Measurements from ENCODE around the gene QRSL1. TPM values are rescaled to one million over a fixed set of nuclear protein-coding genes. Genes with fewer than 3 reads are reported as not detected.
A peak's percentile ranks its signal among the peaks of the same experiment; 100 is the strongest.

QRSL1 gene
- total and polyA plus RNA-seq, 2 of the 4 experiments (the other 2 are of a cell fraction): 6.1 to 10.9 TPM

- Histone ChIP-seq H4K5ac (ENCODE audit: low read depth, low read length) (no peak overlapping the region), H2AFZ (replicated peaks; ENCODE audit: low read length, poor library complexity) (no peak overlapping the region), H2BK15ac (ENCODE audit: low read depth, low read length) (no peak overlapping the region), H3K18ac (ENCODE audit: low read depth, low read length) (no peak overlapping the region), H3K9me1 (ENCODE audit: insufficient read depth, low read length) (peaks cover 3% of the 10 kb centered on the region; the same call in 1 of the 2 replicates), H2BK5ac (ENCODE audit: low read depth, low read length, poor library complexity, severe bottlenecking) (no peak overlapping the region), H4K91ac (ENCODE audit: insufficient read depth, low read depth, low read length) (no peak overlapping the region), H4K8ac (ENCODE audit: low read depth in 2 of 2, low read length in 2 of 2) (no peak overlapping the region), H3K4ac (ENCODE audit: low read depth, low read length) (no peak overlapping the region), H3K4me3 (ENCODE audit: insufficient read depth, low read depth, low read length) (no peak overlapping the region), H2AK9ac (replicated peaks; ENCODE audit: low read depth, low read length, poor library complexity) (no peak overlapping the region), H3K36me3 (ENCODE audit: control insufficient read depth, insufficient read depth, low read length) (no peaks in the 10 kb centered on the region), H3K79me1 (ENCODE audit: low read depth in 1 of 2, low read length in 2 of 2) (peaks cover 13 to 39% of the 10 kb centered on the region in 2 experiments), H3K27ac (ENCODE audit: insufficient read depth, low read length) (no peak overlapping the region), H3K56ac (ENCODE audit: extremely low read depth, insufficient read depth, low read length) (no peak overlapping the region), H4K20me1 (ENCODE audit: insufficient read depth, low read length) (peaks cover 6% of the 10 kb centered on the region; the same call in 1 of the 2 replicates), H3K14ac (replicated peaks; ENCODE audit: low read depth, low read length) (no peak overlapping the region), H3K9me3 (ENCODE audit: control insufficient read depth, insufficient read depth, low read length) (no peaks in the 10 kb centered on the region), H3K9ac (ENCODE audit: low read depth, low read length) (no peak overlapping the region), H2BK20ac (ENCODE audit: low read depth, low read length) (no peak overlapping the region), H3K4me1 (ENCODE audit: control insufficient read depth, insufficient read depth, low read length) (peaks cover 4% of the 10 kb centered on the region), H2BK120ac (ENCODE audit: low read depth, low read length) (no peak overlapping the region), H3K27me3 (ENCODE audit: control insufficient read depth, insufficient read depth, low read length) (no peaks in the 10 kb centered on the region), H2AK5ac (ENCODE audit: low read depth, low read length) (no peak overlapping the region), H3K4me2 (ENCODE audit: low read depth, low read length) (no peak overlapping the region), H3K23ac (ENCODE audit: low read depth, low read length) (no peak overlapping the region)
- DNase-seq (peak; percentile 13), ATAC-seq (ENCODE audit: low read depth) (no peak)
- POLR2A ChIA-PET (ENCODE audit: unreplicated experiment): no interaction called here
- intact Hi-C loops (cut with micrococcal nuclease): no loop called here
- CTCF ChIA-PET: no interaction called here
- dilution Hi-C loops (cut with HindIII; ENCODE audit: low sequenced_read_pairs, unreplicated experiment): no loop called here
- no peak for TF ChIP-seq NFE2L2 (IDR thresholded peaks at IDR 0.05; ENCODE audit: low read depth, low read length)
- TF ChIP-seq RAD21 (IDR thresholded peaks at IDR 0.05; ENCODE audit: low read length): no peak
- no peak for TF ChIP-seq CHD1 (IDR thresholded peaks at IDR 0.05; ENCODE audit: low read depth, low read length)
- no peak for TF ChIP-seq POLR2A (IDR thresholded peaks at IDR 0.05; ENCODE audit: low read depth, low read length)
- no peak for TF ChIP-seq MXI1 (IDR thresholded peaks at IDR 0.05; ENCODE audit: borderline replicate concordance, low read depth, low read length)
- no peak for TF ChIP-seq MAFK (IDR thresholded peaks at IDR 0.05; ENCODE audit: low read depth, low read length)
- no peak for TF ChIP-seq CTCF (conservative IDR thresholded peaks at IDR 0.05; ENCODE audit: low read depth, low read length)
- TF ChIP-seq RCOR1 (IDR thresholded peaks at IDR 0.05; ENCODE audit: insufficient replicate concordance, low read length): no peak
- no peak for TF ChIP-seq FOS (IDR thresholded peaks at IDR 0.05; ENCODE audit: low read depth, low read length)
- no peak for TF ChIP-seq MAZ (IDR thresholded peaks at IDR 0.05; ENCODE audit: borderline replicate concordance, low read depth, low read length)
- no peak for TF ChIP-seq RFX5 (IDR thresholded peaks at IDR 0.05; ENCODE audit: low read depth, low read length)
- TF ChIP-seq CEBPB (IDR thresholded peaks at IDR 0.05; ENCODE audit: low read depth, low read length): no peak
- no peak for TF ChIP-seq BHLHE40 (IDR thresholded peaks at IDR 0.05; ENCODE audit: low read depth, low read length)
- TF ChIP-seq SMC3 (IDR thresholded peaks at IDR 0.05; ENCODE audit: low read depth, low read length): no peak
- TF ChIP-seq USF2 (IDR thresholded peaks at IDR 0.05; ENCODE audit: low read depth, low read length): no peak
- TF ChIP-seq ELK1 (IDR thresholded peaks at IDR 0.05; ENCODE audit: borderline replicate concordance, low read depth, low read length): no peak
- no TSS peak for BruUV-seq (replicated peaks)
- in situ Hi-C loops (cut with MboI; ENCODE audit: low sequenced_read_pairs): no loop called here
- WGBS, 2 experiments (ENCODE audit: extremely low coverage in 2 of 2, insufficient read length in 1 of 2): no CpG with 5 or more reads among the region's 1 CpG
These were observed 2.0 kb downstream of the QRSL1 start for GRCh38 chr6:106631346-106631745.

All from IMR-90 (cell line).